NT2/D1 (cell line): Measurements from ENCODE around the gene CDON.

Experiments used
- YY1 ChIP-seq: IDR thresholded peaks from 2 replicates; pipeline ENCODE4 v1.6.1; 2011; ENCODE audit not compliant: insufficient read length, insufficient read depth
- ZNF274 ChIP-seq: IDR thresholded peaks from 2 replicates; pipeline ENCODE4 v1.6.1; 2011; ENCODE audit warnings: mild to moderate bottlenecking, low read depth, low read length

DNA sequence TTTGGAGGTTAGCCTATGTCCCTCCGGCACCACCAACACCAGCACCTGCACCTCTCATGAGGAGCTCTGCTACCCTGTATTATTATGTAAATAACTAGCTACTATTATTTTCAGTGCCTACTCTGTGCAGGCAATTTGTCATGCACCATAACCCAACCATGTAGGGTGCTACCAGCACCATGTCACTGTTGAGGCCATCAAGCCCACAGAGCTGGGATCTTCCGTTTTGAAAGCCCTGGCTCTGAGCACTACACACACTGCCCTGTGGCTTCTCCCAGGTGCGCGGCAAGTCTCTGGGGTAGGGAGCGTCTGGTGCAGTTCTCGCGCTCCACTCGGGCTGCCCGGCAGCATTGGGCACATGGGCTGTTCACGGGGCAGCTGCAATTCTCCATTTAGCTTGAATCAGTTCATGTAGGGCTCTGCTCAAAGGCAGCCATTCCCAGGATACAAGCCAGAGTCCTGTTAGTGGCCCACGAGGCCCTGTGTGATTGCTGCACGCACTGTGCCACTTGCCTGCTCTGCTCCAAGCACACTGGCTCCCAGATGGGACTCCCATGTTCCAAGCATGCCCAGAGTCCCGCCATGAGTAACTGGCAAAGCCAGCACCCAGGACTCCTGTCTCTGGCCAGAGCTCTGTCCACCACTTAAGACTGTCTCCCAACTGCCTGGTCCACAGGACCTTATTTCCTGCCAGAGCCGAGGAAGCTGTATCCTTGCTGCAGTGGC lies 42.5 kb upstream of the CDON start:
- TF ChIP-seq ZNF274 (no peak), YY1 (no peak)
